GM18526 (cell line): Measurements from ENCODE around the gene GSC.

ENCODE experiments used
- POLR2A ChIP-seq: IDR thresholded peaks from 3 replicates; pipeline ENCODE4 v1.6.1; 2011; ENCODE audit not compliant: insufficient read length; ENCODE audit errors: extremely low read depth

GSC gene

GRCh38 chr14:94769391-94770250 is at the start of gene GSC:
GSC (minus strand) TSS chr14:94770113; CDS start chr14:94770015, 98 bp downstream.
- no peak for TF ChIP-seq POLR2A

- no peak for TF ChIP-seq POLR2A
Measured at GRCh38 chr14:94819531-94819930, 49.6 kb upstream of the GSC start.

- TF ChIP-seq POLR2A: no peak
Measured at GRCh38 chr14:94816113-94816512, 46.2 kb upstream of the GSC start.

GRCh38 chr14:94805680-94806288 is 35.9 kb upstream of the GSC start:
- no peak for TF ChIP-seq POLR2A

GRCh38 chr14:94801225-94801624 is 31.3 kb upstream of the GSC start:
- TF ChIP-seq POLR2A: no peak

- TF ChIP-seq POLR2A: no peak
Measured at GRCh38 chr14:94797887-94798286, 28.0 kb upstream of the GSC start.

GRCh38 chr14:94796278-94796677 is 26.4 kb upstream of the GSC start:
- no peak for TF ChIP-seq POLR2A

- no peak for TF ChIP-seq POLR2A
Measured at GRCh38 chr14:94795372-94795771, 25.5 kb upstream of the GSC start.

GRCh38 chr14:94793901-94794300 is 24.0 kb upstream of the GSC start:
- TF ChIP-seq POLR2A: no peak

GRCh38 chr14:94787655-94788054 is 17.7 kb upstream of the GSC start:
- TF ChIP-seq POLR2A: no peak

- TF ChIP-seq POLR2A: no peak
Measured at GRCh38 chr14:94787092-94787491, 17.2 kb upstream of the GSC start.

- TF ChIP-seq POLR2A: no peak
Measured at GRCh38 chr14:94780536-94781399, 10.9 kb upstream of the GSC start.

- no peak for TF ChIP-seq POLR2A
Measured at GRCh38 chr14:94779713-94780112, 9.8 kb upstream of the GSC start.

- TF ChIP-seq POLR2A: no peak
Measured at GRCh38 chr14:94775871-94776210, 5.9 kb upstream of the GSC start.

GRCh38 chr14:94775091-94775870 is 5.4 kb upstream of the GSC start:
- TF ChIP-seq POLR2A: no peak
